GM19193 (cell line): ENCODE data around the gene MYOM1.
A peak's percentile ranks its signal among the peaks of the same experiment; 100 is the strongest.

Experiments
- POLR2A ChIP-seq: IDR thresholded peaks from 4 replicates; pipeline ENCODE4 v1.6.1; 2011; ENCODE audit not compliant: insufficient read depth, insufficient read length; ENCODE audit errors: extremely low read depth

MYOM1 gene

DNA sequence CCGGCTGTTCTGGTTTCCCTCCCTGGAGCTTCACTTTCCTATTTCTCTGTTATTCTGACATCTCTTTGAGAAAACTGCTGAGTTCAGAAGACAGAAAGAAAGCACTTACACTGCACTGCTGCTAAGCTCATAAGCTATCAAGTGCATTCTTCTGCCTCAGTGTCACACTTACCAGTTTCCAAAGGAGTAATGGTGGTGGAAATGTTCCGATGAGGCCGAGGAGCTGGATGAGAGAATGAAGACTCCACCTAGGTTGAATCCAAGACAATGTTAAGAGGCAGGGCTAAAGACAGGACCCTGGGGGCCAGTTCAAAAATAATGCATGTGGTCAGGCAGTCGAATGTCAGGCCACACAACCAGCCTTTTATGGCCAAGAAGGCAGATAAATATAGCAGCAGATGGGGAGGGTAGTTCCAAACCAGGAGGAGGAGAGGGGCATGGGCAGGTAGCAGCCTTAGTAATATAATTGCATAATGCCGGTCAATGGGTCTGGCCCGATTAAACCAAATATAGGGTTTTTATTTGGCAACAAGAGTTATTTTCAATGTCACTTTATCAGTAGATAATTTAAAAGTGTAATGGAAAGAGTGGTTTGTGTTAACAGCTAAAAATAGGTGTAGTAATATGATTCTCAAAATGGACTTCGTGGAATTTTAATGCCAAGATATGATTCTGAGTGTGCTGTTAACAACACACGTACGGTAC lies at the start of gene MYOM1:
Gene MYOM1, minus strand, starts transcription at position 338 of the 705 bp plus-strand sequence. CDS start 4,745 bp downstream, outside the sequence.
- no peak for TF ChIP-seq POLR2A

DNA sequence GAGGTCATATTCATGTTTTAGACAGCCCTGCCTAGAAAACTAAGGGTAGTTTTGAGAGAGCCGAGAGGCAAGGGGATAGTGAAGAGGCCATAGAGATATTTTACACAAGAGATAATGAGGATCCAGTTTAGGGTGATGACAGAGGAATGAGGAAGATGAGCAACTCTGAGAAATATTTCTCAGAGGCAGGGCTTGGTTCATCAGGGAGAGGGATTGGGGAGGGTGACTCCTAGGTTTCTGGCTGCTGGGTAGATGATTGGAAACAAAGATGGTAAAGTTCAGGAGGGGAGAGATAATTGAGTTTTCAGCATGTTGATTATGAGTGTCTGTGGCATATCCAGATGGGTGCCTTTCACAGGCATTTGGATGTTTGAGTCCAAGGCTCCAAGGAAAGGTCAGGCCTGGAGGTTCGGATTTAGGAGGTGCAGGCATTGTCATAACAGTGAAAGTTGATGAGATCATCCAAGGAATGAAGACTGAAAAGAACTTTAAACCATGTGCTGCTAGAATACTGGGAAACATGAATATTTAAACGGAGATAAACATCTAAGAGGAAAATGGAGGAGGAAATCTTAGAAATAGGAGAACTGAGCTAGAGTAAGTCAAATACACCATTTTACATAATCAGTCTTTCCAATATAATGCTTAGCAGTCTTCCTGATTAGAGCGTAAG lies 49.6 kb upstream of the MYOM1 start:
- no peak for TF ChIP-seq POLR2A

DNA sequence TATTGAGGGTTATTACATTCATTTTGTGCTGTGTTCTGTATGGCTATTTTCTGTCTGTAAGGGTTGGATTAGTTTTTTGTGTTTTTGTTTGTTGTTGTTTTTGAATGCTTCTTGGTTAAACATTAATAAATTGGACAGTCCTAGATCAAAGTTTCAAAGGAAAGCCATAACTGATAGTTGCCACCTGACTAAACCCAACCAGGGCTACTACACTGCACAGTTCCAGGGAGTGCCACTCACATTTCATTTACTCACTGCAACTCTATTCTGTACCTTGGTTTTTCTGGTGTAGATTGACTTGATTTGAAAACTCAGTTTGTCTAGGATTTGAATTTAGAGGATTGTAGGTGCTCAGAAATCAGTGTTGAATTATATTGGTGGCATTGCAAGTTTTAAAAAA lies 48.5 kb upstream of the MYOM1 start:
- TF ChIP-seq POLR2A = no peak

DNA sequence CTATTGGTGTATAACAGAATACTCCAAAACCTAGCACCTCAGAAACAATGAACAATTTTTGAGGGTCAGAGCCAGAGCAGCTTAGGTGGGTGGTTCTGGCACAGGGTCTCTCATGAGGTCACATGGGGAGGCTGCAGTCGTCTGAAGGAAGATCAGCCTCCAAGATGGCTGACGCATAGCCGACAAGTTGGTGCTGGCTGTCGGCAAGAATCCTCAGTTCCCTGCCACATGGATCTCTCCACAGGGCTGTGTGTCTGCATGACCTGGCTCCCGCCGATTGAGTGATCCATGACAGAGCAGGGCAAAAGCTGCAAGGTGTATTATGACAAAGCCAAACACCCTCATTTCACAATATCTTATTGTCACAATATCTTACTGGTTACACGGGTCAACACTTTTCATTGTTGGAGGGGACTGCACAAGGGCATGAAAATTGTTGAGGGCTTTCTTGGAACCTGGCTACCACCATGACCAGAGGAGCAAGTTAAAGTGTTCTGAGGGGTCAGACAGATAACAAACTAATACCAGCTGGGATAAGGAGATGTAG lies 46.4 kb upstream of the MYOM1 start:
- no peak for TF ChIP-seq POLR2A

DNA sequence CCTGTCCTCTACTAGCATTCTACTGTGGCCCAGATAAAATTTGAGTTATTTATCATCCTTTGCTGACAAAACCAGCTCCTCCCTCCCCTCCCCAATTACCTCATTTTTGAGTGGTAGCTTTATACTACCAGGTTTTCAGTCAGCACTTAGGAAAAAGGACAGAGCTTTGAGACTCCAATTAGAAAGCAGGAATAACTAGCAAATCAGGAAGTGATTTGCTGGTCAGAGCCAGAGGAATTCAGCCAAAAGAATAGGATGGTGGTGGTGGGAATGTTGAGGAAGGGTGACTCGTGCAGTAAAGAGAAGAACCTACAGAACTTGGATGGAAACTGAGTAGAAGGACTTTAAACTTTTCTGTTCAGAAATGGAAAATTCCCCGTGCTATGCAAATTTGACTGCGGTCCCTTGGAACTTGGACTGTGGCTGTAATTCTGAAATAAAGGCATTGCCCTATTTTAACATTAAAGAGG lies 45.8 kb upstream of the MYOM1 start:
- no peak for TF ChIP-seq POLR2A

DNA sequence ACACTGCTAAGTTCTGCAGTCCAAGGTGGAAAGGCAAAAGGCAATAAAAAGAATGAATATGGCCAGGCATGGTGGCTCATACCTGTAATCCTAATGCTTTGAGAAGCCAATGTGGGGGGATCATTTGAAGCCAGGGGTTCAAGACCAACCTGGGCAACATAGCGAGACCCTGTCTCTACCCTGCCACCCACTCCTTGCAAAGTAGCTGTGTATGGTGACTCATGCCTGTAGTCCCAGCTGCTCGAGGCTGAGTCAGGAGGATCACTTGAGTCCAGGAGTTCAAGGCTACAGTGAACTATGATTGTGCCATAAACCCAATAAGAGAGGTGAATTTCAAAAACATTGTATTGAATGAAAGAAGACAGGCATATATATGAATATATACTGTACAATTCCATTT lies 44.6 kb upstream of the MYOM1 start:
- TF ChIP-seq POLR2A = no peak

DNA sequence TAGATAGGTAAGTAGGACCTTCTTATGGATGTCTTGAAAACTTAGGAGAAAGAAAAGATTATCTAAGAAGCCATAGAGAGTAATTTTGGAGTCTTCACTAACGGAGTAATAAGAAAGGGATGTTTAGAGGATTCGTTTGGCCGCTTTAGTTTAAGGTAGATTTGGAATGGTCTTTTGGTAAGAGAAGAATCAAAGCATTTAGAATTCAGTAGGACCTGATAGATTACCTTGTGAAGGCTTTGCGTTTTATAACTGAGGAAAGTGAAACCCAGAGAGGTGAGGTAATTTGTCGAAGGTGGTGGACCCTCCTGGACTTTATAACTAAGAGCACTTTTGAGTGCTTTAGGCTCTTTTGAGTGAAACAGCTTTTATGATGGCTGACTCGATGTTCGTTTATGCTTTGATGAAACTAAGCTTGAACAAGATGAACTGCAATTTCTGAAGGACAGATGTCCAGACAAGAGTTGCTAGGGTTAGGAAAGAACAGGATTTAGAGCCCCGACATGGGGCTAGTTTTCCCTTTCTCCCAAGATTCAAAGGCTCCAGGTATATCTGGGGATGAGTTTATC lies 43.4 kb upstream of the MYOM1 start:
- no peak for TF ChIP-seq POLR2A

DNA sequence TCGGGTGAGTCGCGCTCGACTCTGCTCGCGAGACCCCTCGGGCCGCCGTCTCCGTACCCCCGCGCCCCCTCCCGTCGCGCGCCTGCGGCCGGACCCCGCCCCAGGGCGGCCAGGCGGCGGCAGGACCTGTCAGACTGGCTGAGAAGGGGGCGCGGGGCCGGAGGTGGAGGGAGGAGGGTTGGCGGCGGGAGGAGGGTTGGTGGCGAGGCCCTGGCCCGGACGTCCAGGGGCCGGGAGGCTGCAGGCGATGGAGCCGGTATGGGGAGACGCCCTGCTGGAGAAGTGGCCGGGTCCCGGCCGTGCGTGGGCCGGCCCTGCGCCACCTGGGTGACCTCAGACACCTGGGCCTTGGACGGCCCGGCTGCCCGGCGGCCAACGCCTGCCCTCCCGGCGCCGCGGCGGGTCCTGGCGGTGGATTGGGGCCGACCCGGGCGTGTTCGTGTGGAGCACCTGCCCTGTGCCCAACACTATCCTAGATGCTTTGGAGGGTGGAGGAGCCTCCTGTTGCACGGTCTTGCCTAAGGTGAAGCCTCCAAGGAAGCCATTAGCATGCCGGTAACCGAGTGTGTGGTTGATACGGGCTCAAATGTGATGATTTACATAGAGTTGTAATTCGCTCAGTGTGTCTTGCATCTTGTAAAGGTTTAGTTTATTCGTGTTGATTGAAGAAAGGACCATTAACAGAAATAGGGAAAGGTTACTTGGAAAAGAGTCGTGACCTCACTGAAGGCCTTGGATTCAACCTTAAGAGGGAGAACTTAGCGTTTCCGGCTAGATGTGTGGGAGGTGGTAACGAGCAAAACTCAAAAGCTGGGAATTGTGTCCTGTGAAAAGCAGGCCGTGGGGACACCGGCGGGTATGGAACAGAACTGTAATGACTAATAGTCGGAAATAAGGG lies 42.7 kb upstream of the MYOM1 start:
- TF ChIP-seq POLR2A = no peak

DNA sequence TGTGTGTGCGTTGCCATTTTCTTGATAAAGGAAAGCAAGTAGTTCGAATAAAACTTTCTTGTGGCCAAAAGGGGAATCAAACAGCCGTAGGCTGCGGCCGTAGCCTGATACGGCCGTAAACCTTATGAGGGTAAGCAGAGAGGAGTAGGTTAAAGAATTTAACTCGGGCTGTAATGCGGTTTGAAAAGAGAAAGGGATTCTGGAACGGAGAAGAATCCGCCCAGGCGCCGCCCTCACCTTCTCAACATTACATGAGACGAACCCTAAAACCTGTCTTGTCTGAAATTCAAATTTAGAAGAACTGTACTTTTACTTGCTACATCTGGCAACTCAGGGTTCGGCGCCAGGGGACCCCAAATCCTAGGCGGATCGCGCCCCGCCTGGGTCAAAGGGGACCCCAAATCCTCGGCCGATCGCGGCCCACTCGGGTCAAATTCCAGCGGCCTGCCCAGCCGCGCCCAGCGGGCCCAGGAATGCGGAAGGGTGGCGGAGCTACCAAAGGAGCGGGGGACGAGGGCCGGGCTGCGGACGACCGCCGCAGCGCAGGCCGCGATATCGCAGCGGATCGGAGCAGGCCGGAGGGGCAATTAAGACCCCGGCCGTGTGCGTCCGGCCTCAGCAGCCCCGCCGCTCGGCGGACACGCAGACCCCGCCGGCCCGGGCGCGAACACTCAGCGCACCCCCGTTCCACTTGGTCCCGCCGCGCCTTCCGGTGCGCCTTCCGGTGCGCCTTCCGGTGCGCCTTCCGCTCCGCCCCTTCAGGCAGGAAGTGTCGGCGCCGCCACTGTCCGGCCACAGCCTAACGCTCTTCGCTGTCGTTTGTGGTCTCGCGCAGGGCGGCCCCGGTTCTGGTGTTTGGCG lies 41.8 kb upstream of the MYOM1 start, which contains the start of gene MYL12B:
Gene MYL12B, plus strand, starts transcription at position 761 of the 861 bp plus-strand sequence. CDS start 10,766 bp downstream, outside the sequence.
- TF ChIP-seq POLR2A = peak; percentile 88

DNA sequence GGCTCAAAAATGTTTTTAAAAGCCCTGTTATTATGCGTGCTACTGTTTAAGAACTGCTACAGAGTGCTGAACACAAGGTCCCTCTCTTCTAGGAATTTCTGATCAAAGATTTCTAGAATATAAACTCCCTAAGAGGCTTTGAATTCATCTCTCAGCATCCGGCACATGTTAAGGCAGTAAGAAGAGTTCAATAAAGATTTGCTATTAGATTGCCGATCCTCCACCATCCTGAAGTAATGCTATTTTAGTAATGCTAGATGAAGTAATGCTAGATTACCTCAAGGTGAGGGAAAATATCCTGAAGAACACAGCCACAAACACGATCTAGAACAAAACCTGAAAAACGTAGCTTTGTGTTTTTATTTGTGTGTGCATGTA lies 41.2 kb upstream of the MYOM1 start:
- no peak for TF ChIP-seq POLR2A

DNA sequence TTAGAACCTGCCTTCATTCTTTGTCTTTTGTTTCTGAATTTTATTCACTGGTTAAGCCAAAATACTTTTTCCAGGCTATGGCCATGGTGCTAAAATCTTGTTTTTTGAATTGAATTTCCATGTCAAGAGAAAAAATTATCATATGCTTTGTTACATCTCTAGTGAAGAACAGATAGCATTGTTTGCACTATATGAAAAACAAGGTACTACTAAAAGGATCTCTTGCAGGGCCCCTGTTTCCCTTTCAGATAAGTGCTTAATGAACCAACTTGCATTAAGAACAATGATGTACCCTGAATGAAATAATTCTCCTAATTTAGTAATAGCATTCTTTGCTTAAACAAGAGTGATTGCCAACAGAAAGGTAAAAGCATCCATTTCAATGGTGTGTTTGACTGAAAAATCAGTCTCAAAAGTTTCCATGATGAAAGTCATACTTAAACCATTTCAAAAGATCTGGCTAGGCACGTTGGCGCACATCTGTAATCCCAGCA lies 37.9 kb upstream of the MYOM1 start:
- no peak for TF ChIP-seq POLR2A

DNA sequence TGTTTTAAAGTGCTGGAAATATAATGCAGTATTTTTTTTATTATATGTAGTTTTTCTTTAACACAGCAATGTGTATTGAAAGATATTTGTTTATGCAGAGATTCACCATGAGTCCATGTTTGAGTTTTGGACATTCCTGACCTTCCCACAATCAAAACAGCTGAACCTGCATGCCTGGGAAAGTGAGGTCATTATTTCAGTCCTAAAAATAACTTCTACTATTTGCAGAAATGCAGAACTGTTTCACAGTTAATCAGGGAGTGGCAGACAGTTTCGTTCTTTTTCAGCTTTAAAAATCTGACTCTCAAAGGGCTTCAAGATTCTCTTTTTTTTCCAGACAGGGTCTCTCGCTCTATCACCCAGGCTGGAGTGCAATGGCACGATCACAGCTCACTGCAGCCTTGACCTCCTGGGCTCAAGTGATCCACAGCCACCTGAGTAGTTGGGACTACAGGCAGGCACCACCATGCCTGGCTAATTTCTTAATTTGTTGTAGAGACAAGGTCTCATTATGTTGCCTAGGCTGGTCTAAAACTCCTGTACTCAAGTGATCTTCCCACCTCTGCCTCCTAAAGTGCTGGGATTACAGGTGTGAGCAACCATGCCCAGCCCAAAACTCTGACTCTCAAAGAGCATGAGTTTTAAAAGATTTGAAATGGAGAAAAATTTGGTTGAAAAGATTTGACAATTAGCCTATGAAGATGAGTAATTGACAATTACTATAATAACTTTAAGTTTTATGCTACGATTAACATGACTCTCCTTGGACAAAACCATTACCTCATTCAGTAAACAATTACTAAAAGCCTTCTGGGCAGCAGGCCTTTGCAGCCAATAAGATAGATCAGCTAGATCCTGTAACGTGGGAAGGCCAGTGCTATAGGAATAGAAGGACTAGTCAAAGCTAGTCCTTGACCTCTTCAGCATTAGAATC lies 37.2 kb upstream of the MYOM1 start:
- TF ChIP-seq POLR2A = no peak

DNA sequence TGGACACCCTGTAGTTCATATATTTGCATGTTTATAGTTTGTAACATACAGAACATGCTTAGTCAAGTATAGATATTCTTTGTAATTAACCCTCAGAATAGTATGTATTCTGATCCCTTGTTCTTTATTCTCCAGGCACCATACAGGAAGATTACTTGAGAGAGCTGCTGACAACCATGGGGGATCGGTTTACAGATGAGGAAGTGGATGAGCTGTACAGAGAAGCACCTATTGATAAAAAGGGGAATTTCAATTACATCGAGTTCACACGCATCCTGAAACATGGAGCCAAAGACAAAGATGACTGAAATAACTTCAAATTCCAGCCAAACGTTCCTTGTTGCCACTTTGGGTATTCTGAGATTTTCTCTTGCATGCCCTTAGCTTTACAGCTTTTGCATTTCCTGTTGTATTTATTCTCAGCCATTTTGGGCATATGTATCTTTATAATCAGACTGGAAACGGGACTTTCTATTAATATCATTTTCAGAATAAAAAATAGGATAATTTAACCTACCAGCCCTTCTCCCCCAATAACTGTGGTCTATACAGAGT lies 35.9 kb upstream of the MYOM1 start:
- TF ChIP-seq POLR2A = no peak

DNA sequence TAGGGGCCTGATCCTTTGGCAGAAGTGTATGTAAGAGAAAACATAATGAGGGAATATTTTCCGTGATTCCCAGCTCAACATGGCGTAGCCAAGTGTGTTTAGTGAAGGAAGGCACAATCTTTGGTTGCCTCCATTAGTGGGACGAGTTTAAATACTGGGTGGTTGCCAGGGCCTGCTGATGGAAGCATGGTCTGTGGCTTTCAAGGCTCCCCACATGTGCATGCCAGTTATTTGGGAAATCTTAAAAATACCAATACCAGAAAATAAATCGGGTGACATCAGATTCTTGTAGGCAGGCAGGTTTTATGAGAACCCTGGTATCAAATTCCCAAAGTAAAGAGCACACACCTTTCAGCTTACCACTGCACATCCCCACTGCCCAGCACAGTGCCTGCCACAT lies 35.0 kb upstream of the MYOM1 start:
- no peak for TF ChIP-seq POLR2A
